Endothelial cell of umbilical vein (primary cell): ENCODE measurements around the gene DRC1.

Experiments
- CTCF ChIP-seq, 2 donors: IDR thresholded peaks; 1 replicate in 1 of 2; 2 replicates in 1 of 2; pipeline ENCODE4 v1.5.1; 2011; ENCODE audit warnings: low read length in 2 of 2, mild to moderate bottlenecking in 2 of 2, moderate library complexity in 2 of 2, control low read depth in 1 of 2, inconsistent platforms in 1 of 2, low read depth in 1 of 2; ENCODE audit not compliant: insufficient read depth in 1 of 2; ENCODE audit errors: extremely low read depth in 1 of 2
- EZH2 ChIP-seq: IDR thresholded peaks from 2 replicates; pipeline ENCODE4 v1.6.1; 2012; ENCODE audit warnings: borderline replicate concordance, low read depth, mild to moderate bottlenecking, moderate library complexity, low read length, inconsistent platforms; ENCODE audit not compliant: severe bottlenecking
- MAX ChIP-seq: IDR thresholded peaks from 2 replicates; pipeline ENCODE4 v1.6.1; 2011; ENCODE audit not compliant: insufficient read depth, insufficient read length
- POLR2A ChIP-seq: IDR thresholded peaks from 2 replicates; pipeline ENCODE4 v1.6.1; 2012; ENCODE audit warnings: low read depth, mild to moderate bottlenecking, control low read depth, low read length
- POLR2AphosphoS5 ChIP-seq: IDR thresholded peaks from 2 replicates; pipeline ENCODE4 v1.6.1; 2012; ENCODE audit warnings: low read depth, mild to moderate bottlenecking, control low read depth, low read length, moderate library complexity; ENCODE audit not compliant: insufficient read depth

GRCh38 chr2:26432859-26433258, 31.1 kb downstream of the DRC1 start:
- TF ChIP-seq POLR2A (no peak), MAX (no peak), CTCF (IDR thresholded peaks at IDR 0.05; ENCODE audit: extremely low read depth in 1 of 2, insufficient read depth in 1 of 2, low read depth in 1 of 2, low read length in 2 of 2) (no peak), POLR2AphosphoS5 (no peak), EZH2 (no peak)
